Measurements from ENCODE around the gene FBXO41. TPM values are rescaled to one million over a fixed set of nuclear protein-coding genes. Genes with fewer than 3 reads are reported as not detected.
A peak's percentile ranks its signal among the peaks of the same experiment; 100 is the strongest.

The FBXO41 gene
- total and polyA plus RNA-seq, 2 donors = 2.8 to 8.2 TPM

DNA sequence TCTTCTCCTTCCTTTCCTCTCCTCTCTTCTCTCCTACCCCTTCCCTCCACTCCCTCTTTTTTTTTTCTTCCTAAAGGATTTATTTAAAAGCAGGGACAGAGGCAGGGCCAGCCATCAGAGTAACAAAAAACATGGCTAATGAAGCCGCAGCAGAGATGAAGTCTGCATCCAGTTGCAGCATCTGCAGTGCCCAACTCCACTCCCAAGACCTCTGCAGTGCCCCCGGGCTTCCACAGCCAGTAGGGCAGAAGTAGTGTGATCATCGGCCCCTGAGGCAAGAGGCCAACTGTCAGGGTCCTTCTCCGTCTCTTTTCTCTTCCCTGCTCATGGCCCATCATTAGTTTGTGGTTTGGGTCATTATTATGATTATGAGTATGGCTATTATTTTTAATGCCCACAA lies 13.3 kb upstream of the FBXO41 start:
- H3K36me3 ChIP-seq (ENCODE audit: control insufficient read depth in 2 of 2, insufficient read depth in 2 of 2, low read length in 1 of 2) = no peaks in the 10 kb centered on the region
- H3K27ac ChIP-seq (ENCODE audit: low read depth in 1 of 2, low read length in 1 of 2) = no peak overlapping the region
- peaks cover 36 to 67% of the 10 kb centered on the region in 2 donors for H3K27me3 ChIP-seq (ENCODE audit: control insufficient read depth in 2 of 2, insufficient read depth in 1 of 2, low read length in 1 of 2)
- 70% methylated on average over 4 of the region's 4 CpGs for WGBS
- no peak for DNase-seq (ENCODE audit: low read depth in 6 of 9, low spot score in 9 of 9)
- peaks cover 3 to 7% of the 10 kb centered on the region in 2 donors for H3K4me1 ChIP-seq (ENCODE audit: control insufficient read depth in 2 of 2, insufficient read depth in 2 of 2, low read length in 2 of 2)
- no peak overlapping the region for H3K4me3 ChIP-seq (ENCODE audit: low read length in 2 of 2)
- H3K9me3 ChIP-seq (ENCODE audit: control insufficient read depth in 2 of 2, insufficient read depth in 1 of 2, low read length in 1 of 2) = no peaks in the 10 kb centered on the region

DNA sequence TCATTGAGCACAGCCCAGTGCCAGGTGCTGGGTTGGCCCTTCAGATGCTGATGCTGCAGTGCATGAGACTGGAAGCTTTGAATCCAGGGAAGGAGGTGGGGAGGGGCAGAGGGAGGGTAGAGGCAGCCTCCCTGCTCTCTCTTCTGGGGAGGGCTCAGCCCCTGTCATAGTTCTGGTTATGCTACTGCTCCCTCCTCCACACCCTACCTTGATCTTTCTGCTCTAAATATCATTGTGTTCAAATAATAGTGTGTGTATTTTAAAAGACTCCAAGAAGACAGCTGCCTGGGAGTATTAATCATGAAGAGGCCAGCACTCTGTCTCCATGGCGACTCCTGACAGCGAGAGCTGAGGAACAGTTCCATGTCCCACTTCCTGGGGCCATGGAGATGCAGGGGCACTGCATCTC lies 12.9 kb upstream of the FBXO41 start:
- no peak overlapping the region for H3K27ac ChIP-seq (ENCODE audit: low read depth in 1 of 2, low read length in 1 of 2)
- H3K4me3 ChIP-seq (ENCODE audit: low read length in 2 of 2) = no peak overlapping the region
- H3K4me1 ChIP-seq (ENCODE audit: control insufficient read depth in 2 of 2, insufficient read depth in 2 of 2, low read length in 2 of 2) = peaks cover 3 to 11% of the 10 kb centered on the region in 2 donors
- peaks cover 40 to 68% of the 10 kb centered on the region in 2 donors for H3K27me3 ChIP-seq (ENCODE audit: control insufficient read depth in 2 of 2, insufficient read depth in 1 of 2, low read length in 1 of 2)
- no peaks in the 10 kb centered on the region for H3K36me3 ChIP-seq (ENCODE audit: control insufficient read depth in 2 of 2, insufficient read depth in 2 of 2, low read length in 1 of 2)
- no peak for DNase-seq (ENCODE audit: low read depth in 6 of 9, low spot score in 9 of 9)
- H3K9me3 ChIP-seq (ENCODE audit: control insufficient read depth in 2 of 2, insufficient read depth in 1 of 2, low read length in 1 of 2) = no peaks in the 10 kb centered on the region
- 25% methylated on average over 2 of the region's 2 CpGs for WGBS

DNA sequence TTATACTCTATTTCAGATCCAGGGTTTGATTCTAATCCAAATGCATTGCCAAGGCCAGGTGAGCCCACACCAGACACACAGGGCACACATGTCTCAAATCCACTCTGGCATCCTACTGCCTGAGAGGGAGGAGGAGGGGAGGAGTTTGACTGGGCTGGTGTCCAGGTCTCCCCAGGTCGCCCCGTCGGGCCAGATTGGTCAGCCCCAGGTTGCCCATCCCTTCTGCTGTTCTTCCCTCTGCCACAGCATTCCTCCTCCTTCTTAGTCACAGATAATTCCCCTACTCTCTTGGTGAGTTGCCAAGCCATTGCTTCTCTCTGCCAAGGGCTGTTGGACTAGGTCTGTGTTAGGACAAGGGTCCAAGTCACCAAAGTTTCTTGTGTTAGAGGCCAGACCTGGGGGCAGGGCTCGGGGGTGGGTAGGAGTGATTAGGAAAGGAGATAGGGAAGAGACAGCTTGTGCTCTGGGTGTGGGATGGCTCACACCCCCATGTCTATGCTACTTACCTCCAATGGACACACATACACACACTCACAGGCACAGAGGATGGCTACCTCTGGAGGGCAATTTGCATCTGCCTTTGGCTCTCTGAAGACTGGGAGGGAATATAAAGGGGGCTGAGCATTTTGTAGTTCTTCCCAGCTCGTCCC lies 11.6 kb upstream of the FBXO41 start:
- WGBS = 39% methylated on average over 5 of the region's 5 CpGs
- no peak for DNase-seq (ENCODE audit: low read depth in 6 of 9, low spot score in 9 of 9)
- H3K36me3 ChIP-seq (ENCODE audit: control insufficient read depth in 2 of 2, insufficient read depth in 2 of 2, low read length in 1 of 2) = no peaks in the 10 kb centered on the region

DNA sequence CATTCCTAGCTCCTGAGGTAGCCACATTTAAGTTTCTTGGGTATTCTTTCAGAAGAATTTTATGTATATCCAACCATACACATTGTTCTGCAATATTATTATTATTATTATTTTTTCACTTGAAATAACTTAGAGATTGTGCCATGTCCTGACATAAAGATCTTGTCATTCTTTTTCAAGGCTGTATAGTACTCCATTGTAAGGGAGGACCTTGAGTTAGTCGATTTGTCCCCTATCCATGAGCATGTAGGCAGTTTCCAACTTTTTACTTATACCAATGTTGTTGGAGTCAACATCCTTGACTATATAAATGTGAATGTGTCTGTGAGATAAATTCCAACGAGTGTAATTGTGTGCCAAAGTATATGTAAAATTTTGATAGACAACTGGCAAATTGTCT lies 10.0 kb upstream of the FBXO41 start:
- 97% methylated on average over 2 of the region's 2 CpGs for WGBS
- H3K4me3 ChIP-seq (ENCODE audit: low read length in 2 of 2) = no peak overlapping the region
- H3K36me3 ChIP-seq (ENCODE audit: control insufficient read depth in 2 of 2, insufficient read depth in 2 of 2, low read length in 1 of 2) = no peaks in the 10 kb centered on the region
- no peak for DNase-seq (ENCODE audit: low read depth in 6 of 9, low spot score in 9 of 9)
- peaks cover 10 to 20% of the 10 kb centered on the region in 2 donors for H3K4me1 ChIP-seq (ENCODE audit: control insufficient read depth in 2 of 2, insufficient read depth in 2 of 2, low read length in 2 of 2)
- peaks cover 0 to 1% of the 10 kb centered on the region in 2 donors for H3K9me3 ChIP-seq (ENCODE audit: control insufficient read depth in 2 of 2, insufficient read depth in 1 of 2, low read length in 1 of 2)
- peaks cover 59 to 84% of the 10 kb centered on the region in 2 donors for H3K27me3 ChIP-seq (ENCODE audit: control insufficient read depth in 2 of 2, insufficient read depth in 1 of 2, low read length in 1 of 2)
- no peak overlapping the region for H3K27ac ChIP-seq (ENCODE audit: low read depth in 1 of 2, low read length in 1 of 2)

More for the DNA sequence above, 11.6 kb upstream of the FBXO41 start:
- peaks cover 52 to 74% of the 10 kb centered on the region in 2 donors for H3K27me3 ChIP-seq (ENCODE audit: control insufficient read depth in 2 of 2, insufficient read depth in 1 of 2, low read length in 1 of 2)
- peaks cover 10 to 20% of the 10 kb centered on the region in 2 donors for H3K4me1 ChIP-seq (ENCODE audit: control insufficient read depth in 2 of 2, insufficient read depth in 2 of 2, low read length in 2 of 2)
- no peak overlapping the region for H3K4me3 ChIP-seq (ENCODE audit: low read length in 2 of 2)
- peaks cover 0 to 1% of the 10 kb centered on the region in 2 donors for H3K9me3 ChIP-seq (ENCODE audit: control insufficient read depth in 2 of 2, insufficient read depth in 1 of 2, low read length in 1 of 2)
- H3K27ac ChIP-seq (ENCODE audit: low read depth in 1 of 2, low read length in 1 of 2) = no peak overlapping the region

DNA sequence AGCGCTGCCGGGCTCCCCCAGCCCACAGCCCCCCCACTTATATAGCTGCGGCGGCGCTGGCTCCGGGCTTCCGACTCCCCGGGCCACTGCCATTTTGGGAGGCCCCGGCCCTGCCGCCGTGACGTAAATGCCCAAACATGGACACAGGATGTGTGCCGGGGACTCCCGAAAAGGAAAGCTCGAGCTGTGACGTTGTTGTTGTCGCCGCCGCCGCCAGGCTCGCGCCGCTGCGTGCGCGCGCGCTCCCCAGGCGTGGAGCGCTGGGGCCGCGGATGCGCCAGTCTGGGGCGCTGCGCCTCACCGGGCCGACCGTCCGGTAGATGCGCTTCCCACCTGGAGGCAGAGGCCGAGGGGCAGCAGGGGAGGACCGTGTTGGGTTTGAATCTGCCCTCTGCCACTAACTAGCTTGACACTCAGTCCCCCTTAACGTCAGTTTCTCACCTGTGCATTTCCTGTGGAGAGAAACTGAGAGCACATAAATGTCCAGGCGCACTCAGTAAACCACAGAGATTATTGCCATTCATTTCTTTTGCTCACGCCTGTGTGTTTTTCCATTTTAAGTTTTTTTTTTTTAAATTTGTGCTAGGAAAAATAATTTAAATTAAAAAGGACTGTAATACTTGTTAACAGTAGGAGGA lies 9.4 kb upstream of the FBXO41 start, which contains the start of gene EGR4:
Gene EGR4, minus strand, starts transcription at position 15 of the 638 bp plus-strand sequence. CDS start 231 bp downstream, outside the sequence.
- Histone ChIP-seq H3K27ac (ENCODE audit: low read depth in 1 of 2, low read length in 1 of 2) (no peak within 1 kb of the TSS), H3K36me3 (ENCODE audit: control insufficient read depth in 2 of 2, insufficient read depth in 2 of 2, low read length in 1 of 2) (no peaks in the 10 kb centered on the region), H3K4me1 (ENCODE audit: control insufficient read depth in 2 of 2, insufficient read depth in 2 of 2, low read length in 2 of 2) (peaks cover 10 to 20% of the 10 kb centered on the region in 2 donors), H3K9me3 (ENCODE audit: control insufficient read depth in 2 of 2, insufficient read depth in 1 of 2, low read length in 1 of 2) (peaks cover 0 to 1% of the 10 kb centered on the region in 2 donors), H3K27me3 (ENCODE audit: control insufficient read depth in 2 of 2, insufficient read depth in 1 of 2, low read length in 1 of 2) (peaks cover 59 to 90% of the 10 kb centered on the region in 2 donors), H3K4me3 (ENCODE audit: low read length in 2 of 2) (peak within 1 kb of the TSS; percentile 22 to 52)
- DNase-seq (ENCODE audit: low read depth in 6 of 9, low spot score in 9 of 9) = peak in 8 of 9 donors; percentile 53 to 90 (median 69)
- 1% methylated on average over 45 of the region's 45 CpGs for WGBS

DNA sequence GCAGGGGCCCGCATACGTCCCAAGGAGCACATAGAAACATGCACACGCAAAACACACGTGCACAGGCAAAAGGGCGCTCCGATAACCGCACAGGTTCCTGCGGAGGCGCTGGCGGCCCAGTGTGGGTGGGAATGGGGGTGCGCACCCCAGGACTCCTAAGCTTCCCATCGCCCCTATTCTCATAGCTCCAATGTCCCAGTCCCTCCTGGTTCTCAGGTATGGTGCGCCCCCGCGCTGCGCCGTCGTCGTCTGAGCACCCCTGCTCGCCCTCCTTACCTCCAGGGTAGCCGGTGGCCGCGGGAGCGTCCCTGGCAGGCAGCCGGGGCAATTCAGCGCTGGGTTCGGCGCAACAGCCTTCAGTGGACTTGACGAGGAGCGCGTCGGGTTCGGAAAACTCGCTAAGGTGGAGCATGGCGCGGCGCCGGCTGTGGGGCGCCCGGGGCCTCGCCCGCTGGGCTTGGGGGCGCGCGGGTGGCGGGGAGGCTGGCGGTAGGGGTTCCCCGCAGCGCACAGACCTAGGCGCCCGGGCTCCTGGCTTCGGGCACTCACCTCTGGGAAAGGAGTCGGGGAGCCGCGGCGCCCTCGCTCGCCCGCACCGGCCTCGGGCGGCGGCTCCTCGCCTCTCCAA lies 8.7 kb upstream of the FBXO41 start:
- Histone ChIP-seq H3K4me1 (ENCODE audit: control insufficient read depth in 2 of 2, insufficient read depth in 2 of 2, low read length in 2 of 2) (peaks cover 10 to 20% of the 10 kb centered on the region in 2 donors), H3K4me3 (ENCODE audit: low read length in 2 of 2) (peak overlapping the region in 1 of 2 donors; percentile 52), H3K27me3 (ENCODE audit: control insufficient read depth in 2 of 2, insufficient read depth in 1 of 2, low read length in 1 of 2) (peaks cover 59 to 95% of the 10 kb centered on the region in 2 donors), H3K36me3 (ENCODE audit: control insufficient read depth in 2 of 2, insufficient read depth in 2 of 2, low read length in 1 of 2) (no peaks in the 10 kb centered on the region), H3K27ac (ENCODE audit: low read depth in 1 of 2, low read length in 1 of 2) (no peak overlapping the region), H3K9me3 (ENCODE audit: control insufficient read depth in 2 of 2, insufficient read depth in 1 of 2, low read length in 1 of 2) (peaks cover 0 to 1% of the 10 kb centered on the region in 2 donors)
- DNase-seq (ENCODE audit: low read depth in 6 of 9, low spot score in 9 of 9) = no peak
- 5% methylated on average over 64 of the region's 64 CpGs for WGBS

DNA sequence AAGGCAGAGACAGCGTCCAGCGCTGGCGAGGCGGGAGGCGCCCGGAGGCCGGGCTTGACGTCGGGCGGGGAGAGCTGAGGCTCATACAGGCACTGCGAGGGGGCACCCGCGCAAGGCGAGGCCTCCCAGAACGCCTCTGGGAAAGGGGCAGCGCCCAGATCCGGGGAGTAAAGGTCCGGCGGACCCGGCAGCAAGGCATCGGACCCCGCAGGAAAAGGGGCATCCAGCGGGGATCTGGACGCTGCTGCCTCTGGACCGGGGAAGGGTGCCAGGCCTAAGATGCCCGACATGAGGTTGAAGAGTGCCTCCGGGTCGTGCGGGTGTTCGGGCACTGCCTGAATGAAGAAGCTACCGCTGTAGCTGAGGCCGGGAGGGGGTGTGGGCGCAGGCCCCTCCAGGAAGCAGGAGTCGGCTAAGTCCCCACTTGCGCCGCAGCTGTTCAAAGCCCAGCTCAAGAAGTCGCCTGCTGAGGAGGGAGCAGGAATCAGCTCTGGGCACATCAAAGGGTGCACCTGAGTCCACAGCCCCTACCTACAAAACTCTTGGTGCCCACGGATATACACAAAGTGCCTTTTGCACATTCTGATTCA lies 8.1 kb upstream of the FBXO41 start:
- H3K27ac ChIP-seq (ENCODE audit: low read depth in 1 of 2, low read length in 1 of 2) = no peak overlapping the region
- H3K4me1 ChIP-seq (ENCODE audit: control insufficient read depth in 2 of 2, insufficient read depth in 2 of 2, low read length in 2 of 2) = peaks cover 10 to 20% of the 10 kb centered on the region in 2 donors
- 12% methylated on average over 38 of the region's 38 CpGs for WGBS
- H3K4me3 ChIP-seq (ENCODE audit: low read length in 2 of 2) = no peak overlapping the region
- H3K27me3 ChIP-seq (ENCODE audit: control insufficient read depth in 2 of 2, insufficient read depth in 1 of 2, low read length in 1 of 2) = peaks cover 56 to 91% of the 10 kb centered on the region in 2 donors
- DNase-seq (ENCODE audit: low read depth in 6 of 9, low spot score in 9 of 9) = no peak
- no peaks in the 10 kb centered on the region for H3K36me3 ChIP-seq (ENCODE audit: control insufficient read depth in 2 of 2, insufficient read depth in 2 of 2, low read length in 1 of 2)
- H3K9me3 ChIP-seq (ENCODE audit: control insufficient read depth in 2 of 2, insufficient read depth in 1 of 2, low read length in 1 of 2) = peaks cover 0 to 1% of the 10 kb centered on the region in 2 donors

DNA sequence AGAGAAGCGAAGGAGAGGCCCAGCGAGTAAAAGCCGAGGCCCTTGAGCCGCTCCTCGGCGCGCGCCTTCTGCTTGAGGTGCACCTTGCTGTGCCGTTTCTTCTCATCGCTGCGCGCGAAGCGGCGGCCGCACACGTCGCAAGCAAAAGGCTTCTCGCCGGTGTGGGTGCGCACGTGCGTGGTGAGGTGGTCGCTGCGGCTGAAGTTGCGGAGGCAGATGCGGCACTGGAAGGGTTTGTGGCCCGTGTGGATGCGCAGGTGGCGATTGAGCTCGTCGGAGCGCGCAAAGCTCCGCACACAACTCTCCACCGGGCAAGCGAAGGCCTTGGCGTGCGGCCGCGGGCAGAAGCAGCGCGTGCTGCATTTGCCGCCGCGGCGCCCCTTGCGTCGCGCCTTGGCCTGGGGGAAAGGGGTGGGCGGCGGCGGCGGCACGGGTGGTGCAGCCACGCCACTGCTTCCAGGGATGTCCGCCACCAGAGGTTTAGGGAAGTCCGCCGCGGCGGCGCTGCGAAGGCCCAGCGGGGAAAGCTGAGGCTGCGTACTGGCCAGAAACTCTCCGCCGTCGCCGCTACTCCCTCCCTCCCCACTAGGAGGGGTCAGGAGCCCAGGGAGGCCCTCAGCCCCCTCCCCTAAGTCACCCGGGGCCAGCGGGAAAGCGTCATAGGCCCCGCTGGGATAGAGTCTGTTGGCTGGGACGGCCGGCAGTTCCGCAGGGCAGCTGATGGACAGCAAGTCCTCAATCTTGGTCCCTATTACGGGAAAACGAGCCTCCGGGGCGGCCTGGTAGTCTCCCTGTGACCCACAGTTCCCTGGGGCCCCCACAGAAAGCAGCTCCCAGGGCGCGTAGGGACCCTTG lies 7.4 kb upstream of the FBXO41 start:
- no peak overlapping the region for H3K27ac ChIP-seq (ENCODE audit: low read depth in 1 of 2, low read length in 1 of 2)
- peak overlapping the region in 1 of 2 donors; percentile 32 for H3K4me3 ChIP-seq (ENCODE audit: low read length in 2 of 2)
- no peaks in the 10 kb centered on the region for H3K36me3 ChIP-seq (ENCODE audit: control insufficient read depth in 2 of 2, insufficient read depth in 2 of 2, low read length in 1 of 2)
- 4% methylated on average over 82 of the region's 82 CpGs for WGBS
- H3K4me1 ChIP-seq (ENCODE audit: control insufficient read depth in 2 of 2, insufficient read depth in 2 of 2, low read length in 2 of 2) = peaks cover 10 to 20% of the 10 kb centered on the region in 2 donors
- peaks cover 52 to 84% of the 10 kb centered on the region in 2 donors for H3K27me3 ChIP-seq (ENCODE audit: control insufficient read depth in 2 of 2, insufficient read depth in 1 of 2, low read length in 1 of 2)
- no peak for DNase-seq (ENCODE audit: low read depth in 6 of 9, low spot score in 9 of 9)
- H3K9me3 ChIP-seq (ENCODE audit: control insufficient read depth in 2 of 2, insufficient read depth in 1 of 2, low read length in 1 of 2) = peaks cover 0 to 1% of the 10 kb centered on the region in 2 donors

Data from thymus (tissue), 11 donors.